GM18505 (cell line): ENCODE results near the gene IL1RAPL1.
A peak's percentile ranks its signal among the peaks of the same experiment; 100 is the strongest.

Experiments
- ATAC-seq: cut with Tn5 transposase; IDR thresholded peaks from one replicate; pipeline ENCODE4 v1.9.1; 2021; ENCODE audit not compliant: unreplicated experiment
- POLR2A ChIP-seq: IDR thresholded peaks from 4 replicates; pipeline ENCODE4 v1.6.1; 2011; ENCODE audit warnings: borderline replicate concordance; ENCODE audit not compliant: insufficient read depth, insufficient read length; ENCODE audit errors: extremely low read depth

IL1RAPL1 gene

GRCh38 chrX:29466456-29466855 lies 879.2 kb downstream of the IL1RAPL1 start:
- TF ChIP-seq POLR2A = no peak
- no peak for ATAC-seq

DNA sequence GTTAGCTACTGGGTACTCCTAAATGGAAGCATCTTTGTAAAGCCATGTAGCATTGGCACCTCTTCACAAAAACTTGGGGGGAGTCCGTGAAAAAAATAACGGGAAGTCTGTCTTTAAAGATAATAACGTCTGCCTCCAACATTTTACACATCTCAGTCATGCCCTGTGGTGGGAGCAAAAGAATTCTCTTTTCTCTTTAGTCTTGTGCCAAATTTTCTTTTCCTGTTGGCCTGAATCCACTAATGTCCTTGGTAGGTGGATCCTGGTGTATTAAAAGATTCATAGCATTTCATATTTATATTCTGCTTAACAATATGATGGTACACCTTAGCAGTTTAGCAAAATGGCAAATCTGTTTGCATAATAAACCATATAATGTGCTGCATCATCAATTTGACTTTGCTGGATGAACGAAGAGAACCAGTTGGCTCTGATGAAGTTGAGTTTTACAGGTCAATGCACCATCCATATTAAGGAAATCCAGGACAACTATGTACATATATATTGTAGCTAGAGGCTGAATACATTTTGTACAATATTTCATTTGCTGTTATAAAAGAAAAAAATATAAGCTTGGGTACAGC lies 881.8 kb downstream of the IL1RAPL1 start:
- no peak for ATAC-seq

GRCh38 chrX:29470030-29470429 lies 882.8 kb downstream of the IL1RAPL1 start:
- TF ChIP-seq POLR2A = no peak
- no peak for ATAC-seq

More for the DNA sequence above, 881.8 kb downstream of the IL1RAPL1 start:
- no peak for TF ChIP-seq POLR2A

DNA sequence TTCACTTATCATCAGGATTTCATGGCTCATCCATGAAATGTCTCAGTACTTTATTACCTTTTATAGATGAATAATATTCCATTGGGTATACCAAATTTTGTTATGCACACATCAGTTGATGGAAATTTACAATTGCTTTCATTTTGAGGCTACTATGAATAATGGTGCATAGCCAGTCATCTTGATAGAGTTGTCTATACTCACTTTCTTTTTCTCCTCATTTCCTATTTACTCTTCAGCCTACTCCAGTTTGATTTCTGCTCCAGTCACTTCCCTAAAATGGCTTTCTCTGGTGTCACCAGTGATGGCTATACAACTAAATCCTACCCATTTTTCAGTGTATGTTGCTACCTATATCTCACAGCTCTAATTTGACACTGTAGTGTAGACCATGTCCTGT lies 884.6 kb downstream of the IL1RAPL1 start:
- ATAC-seq = peak; percentile 55
- no peak for TF ChIP-seq POLR2A

- ATAC-seq = peak; percentile 30
- TF ChIP-seq POLR2A = no peak
Measured at GRCh38 chrX:29477878-29478277, 890.6 kb downstream of the IL1RAPL1 start.

- ATAC-seq = peak; percentile 91
- no peak for TF ChIP-seq POLR2A
Measured at GRCh38 chrX:29478336-29479069, 891.3 kb downstream of the IL1RAPL1 start.

DNA sequence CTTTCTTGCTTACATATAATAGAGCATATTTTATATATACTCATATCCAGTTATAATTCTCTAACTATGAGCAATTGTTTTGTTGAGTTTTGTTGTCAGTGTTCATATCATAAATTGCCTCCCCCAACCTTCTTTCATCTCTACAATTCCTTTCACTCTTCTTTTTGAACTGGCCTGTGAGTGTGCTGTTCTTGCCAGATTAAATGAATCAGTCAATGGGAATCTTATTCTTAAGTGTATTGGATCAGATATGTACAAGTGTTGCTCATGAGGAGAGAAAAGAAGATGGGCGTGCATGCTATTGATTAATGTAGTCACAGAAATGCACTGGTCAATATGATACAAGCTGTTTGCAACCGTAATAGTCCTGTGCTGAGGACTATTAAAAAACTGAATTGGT lies 900.0 kb downstream of the IL1RAPL1 start:
- no peak for ATAC-seq
- TF ChIP-seq POLR2A = no peak

DNA sequence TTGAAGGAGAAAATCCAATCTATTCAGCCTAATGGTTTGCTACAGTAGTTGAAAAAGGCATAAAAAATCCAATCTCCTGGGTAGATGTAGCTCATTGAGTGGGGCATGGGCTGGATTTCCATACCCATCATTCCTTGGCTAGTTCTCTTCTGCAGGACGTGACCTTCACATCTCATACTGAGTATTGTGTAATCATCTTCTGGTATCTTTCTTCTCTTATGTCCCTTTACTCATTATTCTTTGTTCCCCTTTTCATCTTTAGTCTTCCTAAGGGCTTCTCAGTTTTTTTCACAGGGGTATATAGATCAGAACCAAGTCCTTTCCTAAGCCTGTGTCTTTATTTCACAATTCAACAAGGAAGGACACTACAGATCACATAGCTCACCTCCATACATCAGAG lies 900.5 kb downstream of the IL1RAPL1 start:
- no peak for TF ChIP-seq POLR2A
- no peak for ATAC-seq

DNA sequence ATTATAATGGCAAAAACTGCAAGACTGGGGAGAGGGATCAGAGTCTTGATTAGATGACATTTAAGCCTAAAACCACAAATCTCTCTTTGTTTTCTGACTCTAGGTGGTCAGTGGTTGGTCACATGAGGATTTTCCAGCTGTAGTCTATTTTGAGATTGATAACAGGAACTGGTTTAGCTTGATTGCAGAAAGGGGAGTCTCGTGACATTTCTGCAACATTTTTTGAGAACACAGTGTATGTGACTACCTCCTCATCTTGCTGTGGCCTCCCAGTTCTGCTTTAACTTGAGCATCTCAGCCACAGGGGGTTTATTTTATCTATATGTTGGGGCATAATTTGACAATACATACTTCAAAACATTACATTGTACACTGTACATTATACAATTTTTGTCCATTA lies 901.7 kb downstream of the IL1RAPL1 start:
- no peak for TF ChIP-seq POLR2A
- ATAC-seq = peak; percentile 70

- no peak for ATAC-seq
- no peak for TF ChIP-seq POLR2A
Measured at GRCh38 chrX:29490606-29491005, 903.4 kb downstream of the IL1RAPL1 start.

GRCh38 chrX:29491659-29492058 lies 904.4 kb downstream of the IL1RAPL1 start:
- TF ChIP-seq POLR2A = no peak
- no peak for ATAC-seq

DNA sequence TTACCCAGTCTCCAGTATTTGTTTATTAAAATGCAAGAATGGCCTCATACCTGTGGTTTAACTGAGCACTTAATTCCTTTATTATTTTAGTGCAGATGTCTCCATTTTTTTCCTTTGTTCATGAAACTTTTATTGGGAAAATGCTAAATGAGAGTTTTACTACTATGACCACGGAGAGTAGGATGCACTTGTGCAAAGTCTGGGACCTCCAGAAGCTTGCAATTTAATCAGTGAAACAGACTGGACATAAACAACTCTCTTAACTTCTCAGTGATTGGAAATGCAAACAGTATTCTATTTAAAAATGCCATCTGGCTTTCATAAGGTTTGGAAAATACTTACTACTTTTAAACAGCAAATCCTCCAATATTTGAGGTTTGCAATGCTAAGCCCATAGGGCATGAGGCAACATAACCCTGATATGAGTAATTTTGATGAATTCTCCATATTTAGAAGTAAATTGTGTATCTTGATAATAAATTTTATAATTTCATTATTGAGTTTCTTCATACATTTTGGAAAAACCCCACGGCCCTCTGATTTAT lies 909.5 kb downstream of the IL1RAPL1 start:
- no peak for ATAC-seq
- TF ChIP-seq POLR2A = no peak

- no peak for ATAC-seq
Measured at GRCh38 chrX:29506729-29507128, 919.5 kb downstream of the IL1RAPL1 start.

GRCh38 chrX:29518100-29518499 lies 930.9 kb downstream of the IL1RAPL1 start:
- ATAC-seq = no peak
- no peak for TF ChIP-seq POLR2A

More at GRCh38 chrX:29506729-29507128, 919.5 kb downstream of the IL1RAPL1 start:
- TF ChIP-seq POLR2A = no peak

GRCh38 chrX:29528281-29528680 lies 941.0 kb downstream of the IL1RAPL1 start:
- ATAC-seq = peak; percentile 65
- no peak for TF ChIP-seq POLR2A

DNA sequence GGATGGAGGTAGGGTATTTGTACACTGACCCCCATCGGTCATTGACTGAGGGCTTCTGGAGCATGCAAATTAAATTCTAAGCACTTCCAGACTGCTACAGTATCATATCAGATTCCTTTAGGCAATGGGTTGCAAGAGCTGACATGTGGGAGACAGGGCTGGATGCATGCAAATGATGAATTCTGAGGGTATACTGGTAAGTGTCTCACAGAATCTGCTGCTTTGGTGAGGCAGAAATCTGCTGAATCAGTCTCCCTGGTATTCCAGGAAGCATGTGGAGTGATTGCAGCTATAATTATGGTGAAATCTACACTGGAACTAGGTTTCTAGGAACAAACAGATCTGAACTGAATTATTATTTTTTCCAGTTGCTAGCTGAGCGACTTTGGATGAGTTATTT lies 943.3 kb downstream of the IL1RAPL1 start:
- TF ChIP-seq POLR2A = no peak
- no peak for ATAC-seq
